NT2/D1 (cell line): ENCODE measurements around the gene RBBP4.

Experiments used
- SUZ12 ChIP-seq: IDR thresholded peaks from 2 replicates; pipeline ENCODE4 v1.6.1; 2011; ENCODE audit not compliant: insufficient read length, insufficient read depth; ENCODE audit errors: extremely low read depth
- YY1 ChIP-seq: IDR thresholded peaks from 2 replicates; pipeline ENCODE4 v1.6.1; 2011; ENCODE audit not compliant: insufficient read length, insufficient read depth

DNA sequence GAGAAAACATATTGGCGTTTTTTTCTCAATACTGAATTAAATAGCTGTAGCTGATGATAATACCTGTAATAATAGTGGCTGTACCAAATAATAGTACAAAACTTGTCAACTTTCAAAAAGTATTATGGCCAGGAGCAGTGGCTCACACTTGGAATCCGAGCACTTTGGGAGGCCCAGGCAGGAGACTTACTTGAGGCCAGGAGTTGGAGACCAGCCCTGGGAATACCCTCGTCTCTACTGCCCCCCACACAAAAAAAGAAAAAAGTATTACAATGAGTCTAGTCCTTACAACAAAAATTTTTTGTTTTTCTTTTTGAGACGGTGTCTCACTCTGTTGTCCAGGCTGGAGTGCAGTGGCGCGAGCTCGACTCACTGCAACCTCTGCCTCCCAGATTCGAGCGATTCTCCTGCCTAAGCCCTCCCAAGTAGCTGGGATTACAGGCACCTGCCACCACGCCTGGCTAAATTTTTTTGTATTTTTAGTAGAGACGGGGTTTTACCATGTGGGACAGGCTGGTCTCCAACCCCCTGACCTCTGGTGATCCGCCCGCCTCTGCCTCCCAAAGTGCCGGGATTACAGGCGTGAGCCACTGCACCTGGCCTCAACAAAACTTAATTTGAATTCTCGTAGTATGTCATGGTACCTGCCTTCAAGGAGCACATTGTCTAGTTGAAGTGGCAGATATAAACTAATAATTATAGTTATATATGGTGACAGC, 1.4 kb downstream of the RBBP4 start:
- TF ChIP-seq YY1 (no peak), SUZ12 (no peak)
